GOT3 (cell line): ENCODE measurements around the gene PGAP1.
"Not testable (repeated sequence)": the region's sequence is repeated elsewhere in the genome, so short reads cannot be mapped to it uniquely, and the experiment has no call there.

Source experiments
- DNase-seq: peaks from one replicate; lab custom pipeline; 2025; ENCODE audit warnings: mixed read lengths; lab: John Stamatoyannopoulos, UW

PGAP1 gene

DNA sequence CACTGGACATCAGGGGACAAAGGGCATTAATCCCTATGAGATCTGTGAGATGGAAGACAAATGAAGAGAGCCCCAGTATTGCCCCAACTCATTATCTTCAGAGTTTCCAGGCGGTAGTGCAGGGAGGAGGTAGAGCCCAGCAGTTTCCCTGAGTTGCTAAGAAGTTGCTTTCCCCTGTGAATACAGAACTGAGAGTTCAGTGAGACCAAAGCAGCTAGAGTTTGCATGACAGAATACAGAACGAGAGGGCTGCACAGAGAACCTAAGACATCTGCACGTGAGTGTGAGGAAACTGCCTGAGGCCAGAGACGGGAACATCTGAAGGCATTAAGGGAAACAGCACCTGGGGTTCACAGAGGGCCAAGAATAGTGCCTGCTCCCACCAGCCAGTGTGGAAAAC lies 18.1 kb upstream of the PGAP1 start:
- no peak for DNase-seq

DNA sequence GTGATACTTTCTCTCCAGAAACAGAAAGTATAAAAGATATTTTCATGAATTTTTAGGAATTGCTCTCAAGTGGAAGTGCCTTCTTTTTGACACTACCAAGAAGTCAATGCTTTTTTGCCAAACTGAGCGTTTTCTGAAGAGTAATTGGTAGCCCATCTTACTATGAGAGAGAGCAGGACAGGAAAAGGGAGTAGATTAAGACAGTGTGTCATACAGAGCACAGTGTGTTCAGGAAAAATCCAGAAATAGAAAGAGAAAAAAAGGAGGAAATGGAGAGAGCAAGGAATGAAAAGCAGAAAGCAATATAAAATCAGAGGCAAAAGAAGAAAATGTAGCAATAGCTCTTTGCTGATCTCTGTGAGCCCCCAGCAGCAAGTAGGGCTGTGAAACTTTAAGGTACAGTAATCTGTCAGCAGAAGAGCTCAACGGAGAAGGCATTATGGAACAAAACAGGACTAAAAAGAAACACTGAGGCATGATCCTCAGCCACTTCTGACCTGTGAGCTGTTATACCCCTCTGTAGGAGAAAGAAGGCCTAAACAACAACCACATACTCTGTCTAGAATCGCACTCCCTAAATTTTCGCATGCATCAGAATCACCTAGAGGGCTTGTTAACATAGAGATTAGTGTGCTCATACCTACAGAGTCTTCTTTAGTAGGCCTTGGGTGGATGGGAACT lies 15.0 kb upstream of the PGAP1 start:
- no peak for DNase-seq

DNA sequence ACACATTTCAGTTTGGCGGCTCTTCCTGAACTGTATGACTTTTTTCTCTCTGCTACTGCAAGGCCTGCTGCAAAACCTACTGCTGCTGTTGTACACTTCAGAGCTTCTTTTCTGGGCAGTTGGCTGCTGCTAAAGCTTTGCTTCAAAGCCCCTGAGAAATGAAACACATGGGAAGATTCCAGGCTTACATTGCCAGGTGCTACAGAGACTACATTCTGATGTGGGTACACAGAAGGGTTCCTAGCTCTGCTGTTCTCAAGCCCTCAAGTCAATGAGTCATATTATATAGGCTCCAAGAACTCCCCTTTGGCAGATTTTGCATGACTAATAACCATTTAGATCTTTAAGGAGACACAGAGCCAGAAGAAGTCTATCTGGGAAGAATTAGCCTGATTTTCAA lies 12.9 kb upstream of the PGAP1 start:
- no peak for DNase-seq

DNA sequence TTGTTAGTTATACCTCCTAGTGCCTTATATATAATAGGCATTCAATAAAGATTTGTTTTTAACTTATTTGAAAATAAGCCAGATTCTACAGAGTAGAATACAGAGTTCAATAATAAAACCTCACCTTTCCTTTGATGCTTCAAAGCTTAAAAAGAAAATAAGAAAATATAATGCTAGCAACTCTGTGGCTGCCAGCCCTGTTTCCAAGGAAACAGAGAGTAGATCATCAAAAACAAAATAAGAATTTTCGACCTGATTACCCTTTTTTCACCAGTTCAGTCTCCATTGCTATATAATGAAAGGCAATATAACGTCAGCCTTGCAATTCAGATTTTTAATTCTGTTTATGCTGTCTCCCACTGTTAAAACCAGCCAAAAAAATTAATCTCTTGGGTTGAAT lies 8.9 kb upstream of the PGAP1 start:
- no peak for DNase-seq

DNA sequence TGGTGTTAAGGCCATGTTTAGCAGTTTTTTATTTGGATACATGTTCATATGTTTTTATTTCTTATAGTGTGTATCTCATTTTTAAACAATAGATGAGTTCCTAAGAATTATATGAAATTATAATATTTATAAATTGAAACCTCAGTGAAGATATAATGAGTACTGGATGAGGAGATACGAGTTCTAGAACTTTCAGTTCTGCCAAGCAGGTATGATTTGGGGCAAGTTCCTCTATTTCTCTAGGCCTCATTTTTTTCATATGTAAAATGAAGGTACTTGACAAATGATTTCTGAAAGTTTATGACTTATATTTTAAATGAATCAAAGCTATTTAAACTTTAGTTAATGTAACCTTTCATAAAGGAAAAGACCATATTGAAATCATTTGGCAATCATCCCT lies 8.2 kb upstream of the PGAP1 start:
- DNase-seq: no peak

DNA sequence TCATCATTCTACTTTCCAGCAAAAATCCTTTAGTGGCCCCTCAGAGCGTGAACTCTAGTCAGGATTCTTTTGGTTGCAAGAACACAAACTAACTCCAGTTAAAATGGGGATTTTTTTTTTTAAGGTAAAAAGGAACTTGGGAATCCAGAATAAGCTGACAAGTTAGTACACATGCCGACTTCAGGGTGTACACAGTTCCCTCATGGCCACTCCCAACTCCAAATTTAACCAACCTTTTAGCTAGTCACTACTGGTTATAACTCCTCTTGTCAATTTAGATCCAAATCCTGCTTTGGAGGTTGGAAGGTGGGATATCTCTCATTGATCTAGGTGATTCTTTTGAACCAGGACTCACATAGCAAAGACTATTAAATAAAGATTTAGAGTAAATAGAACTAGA lies 5.0 kb upstream of the PGAP1 start:
- DNase-seq: no peak

DNA sequence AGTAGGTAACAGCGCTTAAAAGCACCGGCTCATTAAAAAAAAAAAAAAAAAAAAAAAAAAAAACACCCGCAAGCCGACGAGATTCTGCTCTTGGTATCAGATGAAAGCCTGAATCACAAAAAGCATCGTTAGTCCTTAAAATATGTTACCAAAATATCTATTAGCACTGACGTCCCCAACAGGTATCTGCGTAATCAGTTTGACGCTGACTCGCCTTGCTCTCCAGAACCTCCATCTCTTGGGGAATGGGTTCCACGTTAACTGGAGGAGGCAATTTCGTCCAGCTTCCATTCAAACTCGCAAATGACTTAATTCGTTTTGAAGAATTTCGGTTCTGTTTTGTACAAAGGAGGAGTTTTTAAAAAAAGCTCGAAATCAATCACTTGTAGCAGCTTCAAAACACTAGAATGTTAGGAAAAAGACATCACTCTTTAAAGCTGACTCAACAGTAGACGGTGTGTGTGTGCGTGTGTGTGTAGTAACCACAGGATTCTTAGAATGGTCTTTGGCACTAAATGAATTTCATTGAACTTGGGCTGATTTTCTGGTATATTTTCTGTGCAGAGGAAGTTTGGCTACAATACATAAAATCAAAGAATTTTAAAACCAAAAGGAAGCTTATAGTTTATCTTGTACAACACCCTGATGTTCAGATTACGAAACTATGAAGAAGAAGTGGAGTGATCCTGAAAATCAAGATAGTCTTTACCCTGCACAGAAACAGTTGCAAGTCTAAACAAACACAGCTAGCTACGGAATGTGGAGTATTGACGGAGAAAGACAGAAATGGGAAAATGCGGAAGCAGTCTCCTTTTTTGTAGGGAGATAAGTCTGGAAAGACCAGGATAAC lies 1.1 kb upstream of the PGAP1 start:
- DNase-seq: no peak

DNA sequence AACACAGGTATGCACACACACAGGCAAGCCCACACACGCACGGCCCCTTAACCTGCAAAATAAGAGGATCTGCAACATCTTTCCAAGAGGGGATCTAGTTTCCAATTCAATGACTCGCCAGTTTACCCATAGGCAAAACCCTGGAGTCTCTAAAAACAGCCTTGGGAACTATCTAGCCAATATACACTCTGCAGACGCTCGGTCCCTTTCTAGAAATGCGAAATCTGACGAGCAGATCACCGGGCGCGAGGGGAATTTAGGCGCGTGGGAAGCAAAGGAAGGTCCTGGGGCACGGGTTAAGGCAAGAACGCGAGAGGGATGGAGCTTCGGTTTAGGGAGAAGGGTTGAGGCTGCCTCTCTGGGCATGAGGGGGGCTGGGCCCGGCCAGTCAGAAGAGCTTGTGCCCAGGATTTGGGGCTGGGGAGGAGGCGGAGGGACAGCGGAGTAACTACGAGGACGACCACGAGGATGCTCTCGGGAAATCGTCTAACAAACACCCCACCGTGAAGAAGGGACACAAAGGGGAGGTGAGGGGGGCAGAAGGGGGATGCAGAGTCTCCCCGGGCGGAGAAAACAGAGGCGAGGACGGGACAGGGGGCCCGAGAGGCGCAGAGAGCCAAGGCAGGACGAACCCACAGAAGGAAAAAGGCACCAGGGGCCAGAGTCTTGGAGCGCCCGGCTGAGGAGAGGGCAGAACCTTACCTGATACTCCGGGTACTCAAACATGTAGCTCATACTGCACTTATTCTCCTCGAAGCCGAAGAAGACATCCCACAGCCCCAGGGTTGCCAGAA lies 542 bp downstream of the PGAP1 start:
- DNase-seq: no peak

DNA sequence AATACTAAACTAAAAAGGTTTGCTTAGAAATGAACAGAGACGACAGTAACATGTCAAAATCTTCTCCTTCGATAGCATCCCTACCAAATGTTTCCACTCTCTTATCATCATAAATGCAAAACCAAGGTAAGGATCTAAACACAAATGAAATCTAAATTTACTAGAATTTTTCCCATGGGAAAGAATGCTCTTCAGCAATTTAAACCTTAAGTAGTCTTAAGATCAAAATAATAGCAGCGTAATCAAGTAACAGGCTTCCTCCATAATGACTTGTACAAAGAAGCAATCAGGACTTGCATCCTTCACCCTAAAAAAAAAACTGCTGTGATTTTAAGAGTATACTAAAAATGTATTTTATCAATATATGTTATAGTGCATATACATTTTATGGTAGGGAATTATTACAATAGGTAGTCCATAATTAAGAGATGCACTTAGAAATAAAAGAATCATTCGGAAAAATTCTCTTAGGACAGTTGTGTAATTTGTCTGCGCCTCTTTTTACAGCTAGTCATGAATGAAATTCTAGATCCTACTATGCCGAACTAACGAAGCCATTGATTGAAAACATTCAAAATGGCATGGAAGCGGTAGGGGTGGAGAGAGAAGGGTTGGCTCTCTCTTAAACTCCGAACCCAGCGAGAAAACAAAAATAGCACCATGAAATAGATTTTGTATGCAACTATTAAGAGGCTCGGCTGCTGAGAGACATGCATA lies 1.3 kb downstream of the PGAP1 start:
- DNase-seq: no peak

DNA sequence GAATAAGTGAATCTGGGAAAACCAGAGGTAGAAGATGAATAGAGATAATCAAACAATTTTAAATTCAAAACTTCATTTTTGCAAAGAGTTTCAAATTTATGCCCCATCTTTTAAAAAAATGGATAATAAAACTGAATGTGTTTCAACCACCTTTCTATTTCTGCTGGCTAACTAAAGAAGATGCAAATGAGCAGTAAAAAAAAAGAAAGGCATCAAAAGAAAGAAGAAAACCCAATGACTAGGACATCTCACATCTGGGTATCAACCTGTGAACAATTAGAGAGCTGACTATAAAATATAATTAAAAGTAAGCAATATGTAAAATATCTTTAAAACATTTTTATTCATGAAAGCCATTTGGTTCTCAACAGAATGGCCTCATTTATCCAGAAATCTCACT lies 2.5 kb downstream of the PGAP1 start:
- no peak for DNase-seq

DNA sequence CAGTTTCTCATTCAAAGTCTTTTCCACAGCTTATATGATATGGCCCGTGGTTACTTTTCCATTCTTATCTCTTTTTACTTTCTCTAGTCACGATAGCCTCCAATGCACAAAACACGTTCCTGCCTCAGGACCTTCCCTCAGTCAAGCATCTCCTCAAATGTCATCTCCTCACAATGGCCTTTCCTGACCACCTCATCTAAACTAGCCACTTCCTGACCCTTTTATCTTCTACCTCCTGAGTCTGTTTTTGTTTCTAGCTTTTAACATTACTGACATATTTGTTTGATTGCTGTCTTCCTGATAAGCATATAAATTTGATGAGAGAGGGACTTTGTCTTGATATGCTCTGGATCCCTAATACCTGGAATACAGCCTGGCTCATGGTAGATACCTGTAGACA lies 7.6 kb downstream of the PGAP1 start:
- no peak for DNase-seq

DNA sequence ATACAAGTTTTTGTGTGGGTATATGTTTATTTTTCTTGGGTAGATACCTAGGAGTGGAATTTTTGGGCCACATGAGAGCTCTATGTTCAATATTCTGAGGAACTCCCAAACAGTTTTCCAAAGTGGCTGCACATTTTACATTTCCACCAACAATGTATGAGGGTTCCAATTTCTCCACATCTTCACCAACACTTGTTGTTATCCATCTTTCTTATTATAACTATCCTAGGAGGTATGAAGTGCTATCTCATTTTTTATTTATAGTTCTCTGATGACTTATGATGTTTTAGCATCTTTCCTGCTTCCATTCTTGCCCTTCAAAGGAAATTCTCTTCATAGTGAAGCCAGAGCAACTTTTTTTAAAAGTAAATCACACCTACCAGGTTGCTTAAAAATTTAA lies 8.7 kb downstream of the PGAP1 start:
- no peak for DNase-seq

DNA sequence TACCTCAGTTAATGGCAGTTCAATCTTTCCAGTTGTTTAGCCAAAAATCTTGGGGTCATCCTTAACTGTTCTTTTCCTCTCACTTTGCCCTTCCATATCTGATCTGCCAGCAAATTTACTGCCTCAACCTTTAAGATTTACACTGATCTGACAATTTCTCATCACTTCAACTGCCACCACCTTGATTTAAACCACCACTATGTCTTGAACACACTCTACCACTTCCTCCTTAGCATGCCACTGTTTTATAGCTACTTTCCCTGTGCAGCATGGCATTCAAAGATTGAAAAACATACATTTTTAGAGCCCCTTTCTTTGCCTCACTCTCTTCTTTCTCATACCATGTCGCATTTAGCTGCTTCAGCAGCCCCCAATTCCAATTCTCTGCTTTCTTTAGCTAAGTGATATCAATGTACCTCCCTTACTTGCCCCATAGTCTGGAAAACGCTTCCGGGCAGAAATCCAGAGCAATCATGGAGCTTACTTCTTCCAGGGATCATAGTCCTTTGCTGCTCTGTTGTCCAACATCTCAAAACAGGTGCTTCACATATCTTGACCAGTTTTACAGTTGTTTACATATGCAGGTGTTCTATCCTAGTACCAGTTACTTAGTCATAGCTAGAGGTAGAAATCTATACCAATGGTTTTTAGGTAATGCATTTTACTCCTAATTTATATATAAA lies 10.9 kb downstream of the PGAP1 start:
- DNase-seq: no peak

DNA sequence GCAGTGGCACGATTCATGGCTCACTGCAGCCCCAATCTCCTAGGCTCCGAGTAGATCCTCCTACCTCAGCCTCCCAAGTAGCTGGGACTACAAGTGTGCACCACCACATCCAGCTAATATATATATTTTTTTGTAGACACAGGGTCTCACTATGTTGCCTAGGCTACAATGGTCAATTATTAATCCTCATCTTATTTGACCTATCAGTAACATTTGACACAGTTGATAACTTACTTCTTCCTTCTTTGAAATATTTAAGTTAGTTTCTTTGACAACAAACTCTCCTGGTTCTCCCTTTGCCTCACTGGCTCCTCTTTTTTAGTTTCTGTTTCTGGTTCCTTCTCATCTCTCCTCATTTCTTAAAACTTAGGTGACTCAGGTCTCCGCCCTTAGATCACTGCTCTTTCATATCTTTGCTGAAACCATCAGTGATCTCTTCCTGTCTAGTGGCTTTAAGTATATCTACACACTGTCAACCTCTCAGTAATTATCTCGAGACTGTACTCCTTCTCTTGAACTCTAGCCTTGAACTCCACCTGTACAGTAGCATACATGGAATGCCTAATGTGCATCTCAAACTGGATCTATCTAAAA lies 11.5 kb downstream of the PGAP1 start:
- no peak for DNase-seq

DNA sequence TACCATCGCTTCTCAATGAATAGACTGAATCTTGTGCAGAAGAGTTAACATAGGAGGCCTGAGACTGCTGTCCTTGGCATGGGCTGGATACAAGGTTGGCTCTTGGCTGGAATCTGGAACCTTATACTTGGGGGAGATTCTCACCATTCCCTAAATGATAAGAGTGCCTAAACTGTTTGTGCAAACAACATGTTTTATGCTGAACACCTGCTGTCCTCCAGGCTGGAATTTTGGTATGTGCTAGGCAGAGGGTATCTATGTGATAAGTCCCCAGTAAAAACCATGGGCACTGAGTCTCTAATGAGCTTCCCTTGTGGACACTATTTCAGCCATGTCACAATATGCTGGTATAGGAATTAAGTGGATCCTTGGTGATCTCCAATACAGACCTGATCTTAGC lies 12.8 kb downstream of the PGAP1 start:
- no peak for DNase-seq

DNA sequence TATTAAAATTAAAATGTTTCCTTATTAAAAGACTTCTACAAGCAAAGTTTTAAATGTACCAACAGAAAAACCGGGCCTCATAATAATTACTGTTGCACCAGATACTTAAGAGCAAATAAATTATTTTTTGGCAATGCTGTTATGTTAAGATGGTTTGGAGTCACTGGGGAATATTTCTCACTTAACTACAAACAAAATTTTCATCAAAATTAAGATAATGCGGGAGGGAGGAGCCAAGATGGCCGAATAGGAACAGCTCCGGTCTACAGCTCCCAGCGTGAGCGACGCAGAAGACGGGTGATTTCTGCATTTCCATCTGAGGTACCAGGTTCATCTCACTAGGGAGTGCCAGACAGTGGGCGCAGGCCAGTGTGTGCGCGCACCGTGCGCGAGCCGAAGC lies 21.1 kb downstream of the PGAP1 start:
- DNase-seq: not testable (repeated sequence)

DNA sequence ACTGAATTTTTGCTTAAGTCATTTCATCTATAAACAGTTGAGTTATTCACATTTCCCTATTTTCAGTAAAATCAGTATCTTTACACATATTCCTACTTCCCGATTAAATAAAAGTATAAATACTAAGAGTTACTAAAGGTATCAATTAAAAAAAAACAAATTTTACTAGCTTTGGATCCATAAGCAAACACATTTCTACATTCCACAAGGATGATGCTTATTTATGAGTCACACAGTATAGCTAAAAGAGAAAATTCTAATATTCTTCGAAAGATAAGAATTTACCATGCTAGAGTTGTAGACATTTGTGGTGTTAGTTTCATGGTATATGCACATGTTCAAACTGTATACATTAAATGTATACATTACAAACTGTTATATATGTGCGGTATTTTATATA lies 23.7 kb downstream of the PGAP1 start:
- no peak for DNase-seq

DNA sequence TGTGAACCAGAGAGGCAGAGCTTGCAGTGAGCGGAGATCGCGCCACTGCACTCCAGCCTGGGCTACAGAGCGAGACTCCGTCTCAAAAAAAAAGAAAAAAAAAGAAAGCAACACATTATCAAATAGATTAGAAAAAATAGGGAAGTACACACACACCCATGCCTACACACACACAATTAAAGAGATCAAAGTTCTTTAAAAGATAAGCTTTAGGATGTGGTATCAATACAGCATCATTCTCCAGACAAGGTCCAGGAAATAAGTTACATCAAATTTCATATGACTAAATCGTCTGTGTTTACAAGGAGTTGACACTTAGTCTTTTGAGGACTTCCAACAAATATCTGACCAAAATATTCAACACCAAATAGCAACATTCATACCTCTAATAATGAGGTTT lies 25.7 kb downstream of the PGAP1 start:
- no peak for DNase-seq

DNA sequence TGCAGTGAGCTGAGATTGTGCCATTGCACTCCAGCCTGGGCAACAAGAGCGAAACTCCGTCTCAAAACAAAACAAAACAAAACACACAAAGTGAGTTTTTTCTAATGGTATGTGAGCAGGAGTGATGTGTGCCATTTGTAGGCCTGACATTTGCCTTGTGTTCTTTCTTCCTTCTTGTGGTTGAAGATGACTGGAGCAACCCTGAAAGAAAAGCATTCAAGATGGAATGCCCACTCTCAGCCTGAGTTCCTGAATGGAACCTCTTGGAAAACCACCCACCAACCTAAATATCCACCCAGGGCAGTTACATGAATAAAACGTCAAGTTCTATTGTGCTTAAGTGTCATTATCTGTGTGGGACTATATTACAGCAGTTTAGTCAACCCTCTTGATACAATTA lies 26.5 kb downstream of the PGAP1 start:
- no peak for DNase-seq

DNA sequence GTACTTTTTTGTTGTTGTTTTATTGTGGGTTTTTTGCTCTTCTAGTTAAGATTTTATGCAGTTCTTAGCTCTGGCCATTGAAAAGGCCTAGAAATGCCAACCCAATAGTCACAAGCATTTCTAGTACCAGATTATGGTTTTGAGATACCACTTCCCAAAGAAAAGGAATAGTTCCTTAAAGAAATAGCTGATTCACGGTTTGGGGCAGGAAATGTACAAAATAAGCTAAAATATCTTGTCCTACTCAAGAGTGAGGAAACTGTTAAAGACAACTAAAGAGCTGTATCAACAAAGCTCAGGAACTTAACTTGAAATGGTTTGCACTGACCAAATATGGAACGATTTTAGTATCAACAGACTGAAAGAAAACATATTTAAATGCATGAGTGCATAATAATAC lies 35.4 kb downstream of the PGAP1 start:
- no peak for DNase-seq

DNA sequence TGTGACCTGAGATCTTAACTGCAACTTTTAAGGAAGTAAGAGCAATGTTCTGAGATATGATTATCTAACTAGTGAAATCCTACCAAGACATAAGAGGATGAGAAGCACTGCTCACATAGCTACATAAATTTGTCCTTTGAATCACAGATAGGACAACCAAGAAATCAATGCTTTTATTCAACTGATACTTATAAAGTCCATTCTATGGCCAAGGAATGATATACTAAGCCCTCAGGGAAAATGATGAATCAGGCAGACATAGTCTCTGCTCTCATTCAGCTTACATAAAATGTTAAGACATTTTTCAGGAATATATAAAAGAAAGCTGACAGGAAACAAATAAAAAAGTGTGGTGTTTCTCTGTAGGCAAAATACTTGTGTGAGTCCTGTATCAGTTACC lies 39.1 kb downstream of the PGAP1 start:
- DNase-seq: no peak
